ENCODE data around the gene INHBA. TPM values are rescaled to one million over a fixed set of nuclear protein-coding genes. Genes with fewer than 3 reads are reported as not detected.

INHBA gene
- total and polyA plus RNA-seq, 2 donors (not counting 3 experiments of a cell fraction or from before 2014, with no cell fraction given), result 22.9 to 23.2 TPM

GRCh38 chr7:41661596-41661995 lies 41.3 kb downstream of the INHBA start:
- no TSS peak for BruUV-seq (replicated peaks)
- Histone ChIP-seq H3K4me2 (ENCODE audit: insufficient read depth, low read length) (no peak overlapping the region), H3K9me1 (replicated peaks; ENCODE audit: control insufficient read depth, extremely low read depth, insufficient read depth, low read length) (no peaks in the 10 kb centered on the region), H3K9ac (replicated peaks; ENCODE audit: extremely low read depth, insufficient read depth, low read length) (no peak overlapping the region), H3K27me3 (ENCODE audit: control insufficient read depth in 2 of 2, insufficient read depth in 2 of 2, low read length in 2 of 2) (no peaks in the 10 kb centered on the region), H3K27ac (ENCODE audit: insufficient read depth, low read depth, low read length) (no peak overlapping the region), H3K4me1 (ENCODE audit: control insufficient read depth, extremely low read depth, insufficient read depth, low read length) (peaks cover under 1% of the 10 kb centered on the region), H3K4me3 (replicated peaks in 1 of 3; ENCODE audit: insufficient read depth in 1 of 3, low read depth in 1 of 3, low read length in 3 of 3) (no peak overlapping the region), H3K36me3 (ENCODE audit: control insufficient read depth in 2 of 2, extremely low read depth in 1 of 2, insufficient read depth in 2 of 2, low read length in 2 of 2) (no peaks in the 10 kb centered on the region), H3K9me3 (replicated peaks; ENCODE audit: control insufficient read depth, insufficient read depth, low read length) (no peaks in the 10 kb centered on the region), H2AFZ (ENCODE audit: low read depth, low read length) (no peak overlapping the region), H4K20me1 (replicated peaks; ENCODE audit: control insufficient read depth, extremely low read depth, insufficient read depth, low read length) (no peaks in the 10 kb centered on the region), H3K79me2 (ENCODE audit: control insufficient read depth, insufficient read depth, low read length) (no peaks in the 10 kb centered on the region)
- dilution Hi-C loops (cut with MboI; ENCODE audit: extremely low pct_ligation_motif_present, low sequenced_read_pairs) (no loop called here), intact Hi-C loops (cut with micrococcal nuclease) (no loop called here)
- DNase-seq (ENCODE audit: low read depth, low spot score), result peak; percentile 41
- no peak for TF ChIP-seq POLR2A (IDR thresholded peaks at IDR 0.05; ENCODE audit: low read depth, low read length)
- TF ChIP-seq MAX (IDR thresholded peaks at IDR 0.05; ENCODE audit: insufficient read depth, insufficient read length), result no peak
- TF ChIP-seq EZH2 (IDR thresholded peaks at IDR 0.05; ENCODE audit: borderline replicate concordance, low read depth, low read length, severe bottlenecking), result no peak
- TF ChIP-seq POLR2AphosphoS5 (IDR thresholded peaks at IDR 0.05; ENCODE audit: insufficient read depth, low read depth, low read length), result no peak
- TF ChIP-seq CTCF (IDR thresholded peaks at IDR 0.05; ENCODE audit: extremely low read depth in 1 of 2, insufficient read depth in 1 of 2, low read depth in 1 of 2, low read length in 2 of 2), result no peak
- no peak for TF ChIP-seq GATA2 (IDR thresholded peaks at IDR 0.05; ENCODE audit: insufficient read depth, insufficient read length, low read depth, low read length)
- TF ChIP-seq MYC (IDR thresholded peaks at IDR 0.05; ENCODE audit: low read depth, low read length), result no peak
- no peak for TF ChIP-seq JUN (IDR thresholded peaks at IDR 0.05; ENCODE audit: borderline replicate concordance, insufficient read depth, insufficient read length, low read depth)
- TF ChIP-seq FOS (IDR thresholded peaks at IDR 0.05; ENCODE audit: borderline replicate concordance, insufficient read depth, low read length), result no peak
- ChIA-PET CTCF (no interaction called here), POLR2A (no interaction called here)
- FAIRE-seq, result no peak
